HG03457 (cell line): Measurements from ENCODE around the gene KAZN.

Experiments
- ATAC-seq: cut with Tn5 transposase; IDR thresholded peaks from one replicate; pipeline ENCODE4 v1.9.1; 2021; ENCODE audit warnings: moderate number of reproducible peaks; ENCODE audit not compliant: unreplicated experiment

The KAZN gene

DNA sequence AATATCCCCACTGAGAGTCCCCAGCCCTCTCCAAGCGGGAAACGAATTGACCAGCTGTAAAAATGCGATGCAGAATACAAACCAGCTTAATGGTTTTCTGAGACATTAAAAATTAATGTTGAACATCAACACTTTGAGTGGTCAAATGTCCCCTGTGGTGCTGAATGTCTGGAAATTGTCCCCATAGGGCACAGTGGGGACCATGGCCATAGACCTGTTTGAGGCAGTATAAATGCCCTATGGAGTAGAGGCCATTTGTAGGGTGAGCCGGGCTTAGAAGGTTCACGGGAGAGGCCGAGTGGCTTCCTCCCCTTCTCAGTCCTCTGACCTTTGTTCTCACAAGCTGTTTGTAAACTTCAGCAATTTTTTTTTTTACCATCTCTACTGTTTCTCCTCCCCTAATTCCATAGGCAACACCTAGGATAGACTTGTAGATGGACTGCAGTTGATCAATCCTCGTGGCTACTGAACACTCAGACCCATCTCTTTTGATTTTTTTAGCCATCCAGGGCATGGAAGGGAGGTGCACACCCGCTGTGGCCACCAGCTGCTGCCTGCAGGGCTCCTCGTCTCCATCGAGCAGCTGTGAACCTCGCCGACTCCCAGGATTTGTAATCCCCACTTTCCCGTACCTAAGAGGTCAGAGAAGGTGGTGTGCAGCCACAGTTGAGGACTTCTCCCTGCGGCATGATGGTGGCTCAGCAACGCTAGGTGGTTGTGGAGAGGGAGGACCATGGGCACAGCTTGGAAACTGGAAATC lies 41.0 kb downstream of the KAZN start:
- no peak for ATAC-seq

DNA sequence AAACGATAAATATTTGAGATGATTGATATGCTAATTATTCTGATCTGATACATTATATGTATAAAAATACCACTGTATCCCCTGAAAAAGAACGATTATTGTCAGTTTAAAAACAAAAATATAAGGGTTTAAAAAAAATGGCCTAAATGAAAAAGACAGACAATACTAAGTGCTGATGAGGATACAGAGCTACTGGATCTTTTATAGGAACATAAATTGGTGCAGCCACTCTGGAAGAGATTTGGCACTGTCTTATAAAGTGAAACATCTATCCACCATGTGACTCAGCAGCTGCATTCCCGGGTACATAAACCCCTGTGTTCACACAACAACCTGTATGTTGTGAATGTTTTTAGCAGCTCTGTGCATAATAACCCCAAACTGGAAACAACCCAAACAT lies 44.2 kb downstream of the KAZN start:
- ATAC-seq = no peak

- ATAC-seq = no peak
Observed at GRCh38 chr1:14646973-14647372, 48.5 kb downstream of the KAZN start.

GRCh38 chr1:14647777-14648176 lies 49.3 kb downstream of the KAZN start:
- no peak for ATAC-seq

GRCh38 chr1:14648391-14648790 lies 49.9 kb downstream of the KAZN start:
- no peak for ATAC-seq

DNA sequence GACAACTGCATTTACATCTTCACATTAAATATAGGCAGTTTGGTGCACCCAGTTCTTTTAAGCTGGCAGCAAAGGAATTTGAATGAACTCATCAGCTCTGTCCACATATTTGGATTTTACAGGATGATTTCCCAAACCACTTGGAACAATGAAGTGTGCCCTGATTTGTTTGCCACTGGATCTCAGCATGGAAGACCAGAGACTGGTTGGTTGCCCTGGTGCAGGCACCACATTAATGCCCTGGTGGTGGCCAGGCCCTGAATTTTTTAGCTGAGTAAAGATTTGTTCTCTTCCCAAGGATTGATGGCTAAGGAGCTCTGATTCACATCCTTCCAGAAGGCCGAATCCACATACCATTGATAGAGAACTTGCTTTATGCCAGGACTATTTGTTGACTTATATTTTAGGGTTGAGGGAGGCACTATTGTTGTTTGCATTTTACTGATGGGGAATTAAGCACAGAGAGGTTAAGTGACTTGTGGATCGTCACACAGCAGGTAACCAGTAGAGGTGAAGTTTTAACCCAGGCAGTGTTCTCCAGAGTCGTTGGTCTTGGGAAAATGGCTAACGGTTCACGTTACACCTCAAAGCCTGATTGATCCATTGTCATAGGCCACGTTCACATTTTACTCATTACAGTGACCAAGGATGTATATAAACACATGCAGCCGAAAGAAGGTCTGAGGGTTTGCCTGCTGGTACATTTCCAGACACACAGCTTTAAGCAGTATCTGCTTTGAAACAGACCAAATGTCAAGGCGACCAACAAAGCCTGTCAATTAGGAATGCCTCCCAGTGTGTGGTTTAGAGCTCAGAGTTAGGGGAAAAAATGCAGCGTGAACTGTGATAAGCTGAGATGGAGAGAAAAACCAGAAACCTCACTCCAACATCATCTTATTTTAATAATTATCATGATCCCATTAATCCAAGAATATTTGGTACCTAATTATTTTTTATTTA lies 50.7 kb downstream of the KAZN start:
- no peak for ATAC-seq

- ATAC-seq = no peak
Observed at GRCh38 chr1:14649976-14650375, 51.5 kb downstream of the KAZN start.

DNA sequence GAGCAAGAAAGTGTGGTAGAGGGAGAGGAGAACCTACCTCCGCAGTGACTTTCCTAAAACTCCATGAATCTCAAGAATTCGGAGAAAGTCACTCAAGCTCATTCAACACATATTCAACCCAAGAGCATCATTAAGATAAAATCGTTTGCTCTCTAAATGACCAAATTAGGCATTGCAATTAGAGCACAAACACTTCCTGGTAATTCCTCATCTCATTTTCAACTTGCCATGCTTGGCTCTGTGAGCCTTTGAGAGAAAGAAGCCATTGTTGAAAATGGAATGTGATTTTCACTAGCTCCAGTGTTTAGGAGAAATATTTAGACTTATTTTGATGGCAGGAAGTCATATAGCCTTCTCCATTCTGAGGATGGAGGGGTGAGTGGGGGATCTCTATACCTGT lies 52.5 kb downstream of the KAZN start:
- no peak for ATAC-seq

DNA sequence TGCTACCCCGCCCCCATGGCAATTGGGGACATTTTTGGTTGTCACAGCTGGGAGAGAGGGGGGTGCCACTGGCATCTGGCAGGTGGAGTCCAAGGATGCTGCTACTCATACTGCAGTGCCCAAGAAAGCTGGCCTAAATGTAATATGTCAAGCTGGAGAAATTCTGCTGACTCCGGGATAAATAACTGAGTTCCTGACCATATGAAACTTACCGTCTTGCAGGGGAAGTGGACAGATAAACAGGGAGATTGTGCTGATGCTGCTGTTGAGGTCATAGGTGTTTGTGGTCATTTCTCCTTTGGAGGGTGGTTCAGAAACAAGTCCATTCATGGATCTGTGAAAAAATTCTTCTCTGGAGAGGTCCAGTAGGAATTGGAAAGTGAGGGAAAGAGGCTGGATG lies 54.4 kb downstream of the KAZN start:
- no peak for ATAC-seq

GRCh38 chr1:14653461-14653960 lies 55.0 kb downstream of the KAZN start:
- no peak for ATAC-seq

- ATAC-seq = no peak
Observed at GRCh38 chr1:14654554-14654953, 56.1 kb downstream of the KAZN start.

- no peak for ATAC-seq
Observed at GRCh38 chr1:14655385-14655784, 56.9 kb downstream of the KAZN start.

- ATAC-seq = no peak
Observed at GRCh38 chr1:14656384-14656937, 58.0 kb downstream of the KAZN start.

DNA sequence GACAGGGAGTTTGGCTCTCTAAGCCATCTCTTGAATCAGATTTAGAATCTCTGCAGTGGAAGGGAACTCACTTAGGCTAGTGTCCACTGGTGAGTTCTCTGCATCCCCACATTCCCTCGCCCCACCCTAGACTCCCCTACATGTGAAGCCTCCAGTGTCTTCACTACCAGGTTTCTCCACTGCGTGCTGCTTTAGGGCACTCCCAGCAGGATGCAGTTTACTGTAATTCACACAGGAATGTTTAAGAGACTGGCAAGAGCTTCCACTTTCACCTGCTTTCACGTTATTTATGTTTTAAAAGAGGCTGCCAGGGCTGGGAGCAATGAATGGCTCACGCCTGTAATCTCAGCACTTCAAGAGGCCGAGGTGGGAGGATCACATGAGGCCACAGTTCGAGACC lies 60.2 kb downstream of the KAZN start:
- no peak for ATAC-seq

GRCh38 chr1:14659913-14660312 lies 61.4 kb downstream of the KAZN start:
- ATAC-seq = no peak

DNA sequence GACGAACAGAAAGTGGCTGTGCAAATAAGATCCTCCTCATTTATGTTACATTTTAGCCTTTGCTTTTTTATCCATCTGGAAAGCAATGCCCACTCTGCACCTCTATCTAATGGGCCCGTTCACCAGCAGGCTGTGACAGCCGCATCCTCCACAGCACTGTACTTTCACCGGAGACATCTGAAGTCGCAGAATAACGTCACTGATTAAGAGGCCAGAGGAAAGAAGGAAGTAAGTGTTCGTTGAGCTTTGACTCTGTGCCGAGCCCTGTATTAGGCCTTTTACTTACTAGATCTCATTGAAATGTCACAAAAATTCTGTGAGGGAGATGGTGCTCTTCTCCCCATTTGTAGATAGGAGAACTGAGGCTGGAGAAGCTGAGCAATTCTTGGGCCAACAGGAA lies 62.3 kb downstream of the KAZN start:
- ATAC-seq = no peak

DNA sequence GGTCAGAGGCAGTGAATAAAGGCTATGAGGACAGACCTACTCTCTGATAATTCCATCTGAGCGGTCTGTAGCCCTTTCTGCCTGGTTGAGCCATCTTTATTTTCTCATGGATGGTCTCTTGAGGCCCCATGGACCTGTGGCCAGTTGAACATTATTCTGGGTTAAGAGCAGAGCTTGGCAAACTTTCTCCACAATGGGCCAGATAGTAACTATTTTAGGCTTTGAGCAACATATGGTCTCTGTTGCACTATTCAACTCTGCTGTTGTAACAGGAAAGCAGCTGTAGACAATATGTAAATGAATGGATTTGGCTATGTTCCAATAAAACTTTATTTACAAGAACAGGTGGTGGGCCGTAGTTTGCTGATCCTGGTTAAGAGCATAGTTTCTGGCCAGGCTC lies 62.7 kb downstream of the KAZN start:
- no peak for ATAC-seq

- ATAC-seq = no peak
Observed at GRCh38 chr1:14662116-14662515, 63.6 kb downstream of the KAZN start.

GRCh38 chr1:14663773-14664172 lies 65.3 kb downstream of the KAZN start:
- ATAC-seq = no peak

DNA sequence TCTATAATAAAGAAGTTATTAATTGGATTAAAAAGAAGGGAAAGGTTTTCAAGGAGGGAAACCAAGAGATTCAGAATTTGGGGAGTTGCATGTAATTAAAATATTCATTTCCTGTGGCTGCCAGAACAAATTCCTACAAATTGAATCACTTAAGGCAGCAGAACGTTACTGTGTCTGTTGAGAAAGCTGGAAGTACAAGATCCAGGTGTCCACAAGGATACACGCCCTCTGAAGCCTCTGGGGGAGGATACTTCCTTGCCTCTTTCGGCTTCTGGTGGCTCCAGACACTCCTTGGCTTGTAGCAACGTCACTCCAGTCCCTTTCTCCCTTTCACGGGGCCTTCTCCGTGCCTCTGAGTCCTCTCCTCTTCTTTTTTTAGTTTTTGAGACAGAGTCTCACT lies 67.9 kb downstream of the KAZN start:
- ATAC-seq = no peak

GRCh38 chr1:14666962-14667650 lies 68.6 kb downstream of the KAZN start:
- no peak for ATAC-seq
